SW 1271 (cell line): ENCODE measurements around the gene PRPF39.
"Not testable (repeated sequence)": the region's sequence is repeated elsewhere in the genome, so short reads cannot be mapped to it uniquely, and the experiment has no call there.

Experiments
- DNase-seq, 2 experiments: peaks; one replicate each; lab custom pipeline; 2025; lab: John Stamatoyannopoulos, UW

The PRPF39 gene, protein sequence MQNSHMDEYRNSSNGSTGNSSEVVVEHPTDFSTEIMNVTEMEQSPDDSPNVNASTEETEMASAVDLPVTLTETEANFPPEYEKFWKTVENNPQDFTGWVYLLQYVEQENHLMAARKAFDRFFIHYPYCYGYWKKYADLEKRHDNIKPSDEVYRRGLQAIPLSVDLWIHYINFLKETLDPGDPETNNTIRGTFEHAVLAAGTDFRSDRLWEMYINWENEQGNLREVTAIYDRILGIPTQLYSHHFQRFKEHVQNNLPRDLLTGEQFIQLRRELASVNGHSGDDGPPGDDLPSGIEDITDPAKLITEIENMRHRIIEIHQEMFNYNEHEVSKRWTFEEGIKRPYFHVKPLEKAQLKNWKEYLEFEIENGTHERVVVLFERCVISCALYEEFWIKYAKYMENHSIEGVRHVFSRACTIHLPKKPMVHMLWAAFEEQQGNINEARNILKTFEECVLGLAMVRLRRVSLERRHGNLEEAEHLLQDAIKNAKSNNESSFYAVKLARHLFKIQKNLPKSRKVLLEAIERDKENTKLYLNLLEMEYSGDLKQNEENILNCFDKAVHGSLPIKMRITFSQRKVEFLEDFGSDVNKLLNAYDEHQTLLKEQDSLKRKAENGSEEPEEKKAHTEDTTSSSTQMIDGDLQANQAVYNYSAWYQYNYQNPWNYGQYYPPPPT

DNA sequence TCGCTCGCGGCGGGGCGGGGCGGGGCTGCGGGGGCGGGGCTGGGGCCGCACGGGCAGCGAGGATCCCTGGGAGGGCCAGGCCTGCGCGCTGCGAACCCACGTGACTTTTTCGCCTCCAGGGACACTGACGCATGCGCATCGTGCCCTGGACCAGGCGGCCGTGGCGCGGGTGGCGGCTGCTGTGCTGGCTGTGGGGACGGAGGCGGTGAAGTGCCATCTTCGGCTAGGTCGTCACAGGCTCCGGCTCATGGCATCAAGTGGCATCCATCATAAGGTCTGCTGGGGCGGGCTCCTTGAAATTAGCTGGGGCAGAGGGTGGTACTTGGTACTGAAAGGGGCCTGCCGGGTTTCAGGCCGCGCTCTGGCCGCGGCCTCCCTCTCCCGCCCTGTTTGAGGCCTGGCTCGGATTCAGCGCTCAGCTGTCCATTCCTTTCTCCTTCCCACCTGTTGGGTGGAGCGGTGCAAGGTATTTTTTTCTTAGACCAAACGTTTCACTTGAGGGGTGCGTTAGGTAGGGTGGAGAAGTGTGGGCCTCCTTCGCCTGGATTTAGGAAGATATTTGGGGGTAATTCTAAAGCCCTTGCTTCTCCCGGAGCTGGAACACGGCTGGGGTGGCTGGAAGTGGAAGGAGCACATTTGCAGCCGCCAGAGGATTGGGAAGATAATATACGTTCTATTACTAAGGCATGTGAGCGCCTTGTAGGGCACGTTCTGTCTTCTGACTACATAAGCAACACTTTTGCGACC is at the start of gene PRPF39:
PRPF39 (plus strand) TSS at position 141 of the 747 bp plus-strand sequence. CDS start 11,124 bp downstream, outside the sequence.
- peak; percentile 81 to 89 for DNase-seq

- no peak for DNase-seq
Observed at GRCh38 chr14:45034730-45035129, 49.2 kb upstream of the PRPF39 start.

DNA sequence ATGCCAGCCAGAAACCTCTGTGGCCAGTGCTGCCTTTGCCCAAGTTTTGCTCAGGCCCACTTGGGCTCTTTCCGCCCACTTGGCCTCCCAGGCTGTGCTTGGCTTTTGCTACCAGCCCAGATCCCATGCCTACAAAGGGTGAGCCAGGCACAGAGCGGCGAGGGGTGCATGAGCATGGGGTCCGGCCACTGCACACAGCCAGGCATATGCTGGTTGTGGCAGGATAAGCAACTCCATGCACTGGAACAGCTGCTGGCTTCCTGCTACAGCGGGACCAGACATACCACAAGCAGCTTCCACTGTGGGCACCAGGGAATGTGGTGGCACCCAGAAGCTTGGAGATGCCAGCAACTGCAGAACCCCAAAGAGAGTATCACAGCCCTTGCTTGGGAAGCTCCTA is 45.7 kb upstream of the PRPF39 start:
- no peak for DNase-seq

DNA sequence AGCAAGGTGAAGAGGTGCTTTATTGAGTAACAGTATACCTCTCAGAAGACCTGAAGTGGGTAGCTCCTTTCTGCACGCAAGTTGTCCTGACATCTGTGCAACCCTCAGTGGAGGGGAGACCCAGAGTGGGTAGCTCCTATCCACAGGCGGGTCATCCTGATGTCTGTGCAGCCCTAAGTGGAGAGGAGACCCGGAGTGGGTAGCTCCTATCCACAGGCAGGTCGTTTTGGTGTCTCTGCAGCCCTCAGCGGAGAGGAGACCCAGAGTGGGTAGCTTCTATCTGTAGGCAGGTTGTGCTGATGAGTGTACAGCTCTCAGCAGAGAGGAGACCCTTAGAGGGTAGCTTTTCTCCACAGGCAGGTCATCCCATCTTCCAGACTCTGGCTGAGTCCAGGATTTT is 45.1 kb upstream of the PRPF39 start:
- no peak for DNase-seq

DNA sequence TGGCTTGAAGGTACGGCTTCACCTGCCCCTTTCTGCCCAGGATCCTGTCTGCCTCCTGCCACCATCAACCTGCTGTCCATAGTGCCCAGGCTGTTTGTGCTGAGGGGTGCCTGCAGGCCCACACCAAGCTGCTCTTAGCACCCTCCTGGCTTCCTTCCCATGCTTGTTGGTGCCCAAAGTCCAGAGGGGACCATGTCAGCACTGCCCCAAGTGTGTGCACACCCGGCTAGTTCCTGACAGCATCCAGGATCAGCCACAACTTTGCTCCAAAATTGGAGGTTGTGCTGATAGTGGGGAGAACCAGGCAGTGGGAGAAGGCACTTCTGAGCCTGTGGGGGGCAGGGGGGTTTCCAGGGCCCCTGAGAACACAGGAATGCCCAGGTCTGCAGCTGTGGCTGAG is 44.5 kb upstream of the PRPF39 start:
- no peak for DNase-seq

- DNase-seq: no peak
Observed at GRCh38 chr14:45041641-45042040, 42.3 kb upstream of the PRPF39 start.

- no peak for DNase-seq
Observed at GRCh38 chr14:45044638-45045037, 39.3 kb upstream of the PRPF39 start.

DNA sequence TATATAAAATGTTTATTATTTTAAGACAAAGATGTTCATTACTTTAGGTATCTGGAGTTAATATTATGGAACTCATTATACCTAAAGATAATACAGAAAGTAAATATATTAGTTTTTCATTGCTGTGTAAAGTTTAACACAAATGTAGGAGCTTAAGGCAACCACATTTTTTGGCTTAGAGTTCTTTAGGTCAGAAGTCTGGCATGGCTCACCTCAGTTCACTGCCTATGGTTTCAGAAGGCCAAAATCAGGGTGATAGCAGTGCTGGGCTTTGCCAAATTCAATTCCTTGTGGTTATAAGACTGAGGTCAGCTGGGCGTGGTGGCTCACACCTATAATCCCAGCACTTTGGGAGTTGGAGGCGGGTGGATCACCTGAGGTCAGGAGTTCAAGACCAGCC is 35.5 kb upstream of the PRPF39 start:
- no peak for DNase-seq

DNA sequence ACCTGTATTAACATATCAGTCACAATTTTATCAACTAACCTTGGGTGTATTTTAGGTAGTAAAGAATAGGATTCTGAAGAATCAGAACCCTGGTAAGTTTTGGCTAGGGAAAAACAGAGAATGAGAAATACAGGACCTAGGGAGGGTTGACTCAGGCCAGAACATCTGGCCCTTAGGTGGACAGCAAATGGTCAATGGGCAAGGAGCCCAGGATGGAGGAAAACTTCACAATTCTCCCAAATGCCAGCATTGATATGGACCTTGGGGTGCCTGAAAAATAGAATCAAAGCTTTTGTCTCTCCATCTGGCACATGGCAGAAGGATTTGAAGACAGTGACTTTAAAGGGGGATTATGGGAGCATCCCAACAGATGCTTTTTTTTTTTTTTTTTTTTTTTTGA is 32.7 kb upstream of the PRPF39 start:
- no peak for DNase-seq

DNA sequence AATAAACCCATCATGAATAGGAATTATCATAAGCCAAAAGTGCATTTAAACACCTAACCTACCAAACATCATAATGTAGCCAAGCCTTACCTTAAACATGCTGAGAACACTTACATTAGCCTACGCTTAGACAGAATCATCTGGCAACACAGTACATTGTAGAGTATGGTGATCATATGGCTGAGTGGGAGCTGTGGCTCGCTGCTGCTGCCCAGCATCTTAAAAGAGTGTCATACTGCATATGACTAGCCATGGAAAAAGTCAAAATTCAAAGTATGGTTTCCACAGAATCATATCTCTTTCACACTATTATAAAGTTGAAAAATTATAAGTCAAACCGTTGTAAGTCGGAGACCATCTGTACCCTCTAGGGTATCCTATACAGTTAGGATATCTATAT is 32.0 kb upstream of the PRPF39 start:
- DNase-seq: no peak

DNA sequence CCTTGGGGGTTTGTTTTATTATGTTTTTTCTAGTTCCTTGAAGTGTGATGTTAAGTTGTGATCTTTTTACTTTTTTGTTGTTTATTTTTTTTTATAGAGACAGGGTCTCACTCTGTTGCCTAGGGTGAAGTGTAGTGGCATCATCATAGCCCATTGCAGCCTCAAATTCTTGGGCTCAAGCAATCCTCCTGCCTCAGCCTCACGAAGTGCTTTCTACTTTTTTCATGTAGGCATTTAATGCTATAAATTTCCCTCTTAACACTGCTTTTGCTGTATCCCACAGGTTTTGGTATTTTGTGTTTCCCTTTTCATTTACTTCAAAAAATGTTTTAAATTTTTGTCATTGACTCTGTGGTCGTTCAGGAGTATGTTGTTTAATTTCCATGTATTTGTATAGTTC is 26.6 kb upstream of the PRPF39 start:
- DNase-seq: no peak

- no peak for DNase-seq
Observed at GRCh38 chr14:45057881-45058364, 26.0 kb upstream of the PRPF39 start.

- DNase-seq: no peak
Observed at GRCh38 chr14:45060551-45060950, 23.4 kb upstream of the PRPF39 start.

GRCh38 chr14:45065540-45065939 is 18.4 kb upstream of the PRPF39 start:
- DNase-seq: no peak

- DNase-seq: no peak
Observed at GRCh38 chr14:45065956-45066355, 18.0 kb upstream of the PRPF39 start.

- no peak for DNase-seq
Observed at GRCh38 chr14:45066667-45067066, 17.2 kb upstream of the PRPF39 start.

GRCh38 chr14:45068396-45068795 is 15.5 kb upstream of the PRPF39 start:
- DNase-seq: no peak

DNA sequence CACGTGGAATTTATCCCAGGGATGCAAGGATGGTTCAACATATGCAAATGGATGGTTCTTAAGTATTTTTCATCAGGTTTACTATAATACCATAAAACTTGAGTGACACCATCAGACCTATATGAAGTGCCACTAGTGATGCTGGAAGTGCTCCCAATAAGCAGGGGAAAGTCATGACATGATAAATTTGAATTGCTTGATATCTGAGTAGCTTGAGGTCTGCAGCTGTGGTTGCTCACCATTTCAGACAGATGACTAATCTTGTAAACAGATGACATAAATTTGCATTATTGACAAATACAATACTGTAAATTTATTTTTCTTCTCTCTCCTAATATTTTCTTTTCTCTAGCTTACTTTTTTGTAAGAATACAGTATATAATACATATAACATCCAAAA is 13.7 kb upstream of the PRPF39 start:
- DNase-seq: no peak

- no peak for DNase-seq
Observed at GRCh38 chr14:45072126-45072525, 11.8 kb upstream of the PRPF39 start.

DNA sequence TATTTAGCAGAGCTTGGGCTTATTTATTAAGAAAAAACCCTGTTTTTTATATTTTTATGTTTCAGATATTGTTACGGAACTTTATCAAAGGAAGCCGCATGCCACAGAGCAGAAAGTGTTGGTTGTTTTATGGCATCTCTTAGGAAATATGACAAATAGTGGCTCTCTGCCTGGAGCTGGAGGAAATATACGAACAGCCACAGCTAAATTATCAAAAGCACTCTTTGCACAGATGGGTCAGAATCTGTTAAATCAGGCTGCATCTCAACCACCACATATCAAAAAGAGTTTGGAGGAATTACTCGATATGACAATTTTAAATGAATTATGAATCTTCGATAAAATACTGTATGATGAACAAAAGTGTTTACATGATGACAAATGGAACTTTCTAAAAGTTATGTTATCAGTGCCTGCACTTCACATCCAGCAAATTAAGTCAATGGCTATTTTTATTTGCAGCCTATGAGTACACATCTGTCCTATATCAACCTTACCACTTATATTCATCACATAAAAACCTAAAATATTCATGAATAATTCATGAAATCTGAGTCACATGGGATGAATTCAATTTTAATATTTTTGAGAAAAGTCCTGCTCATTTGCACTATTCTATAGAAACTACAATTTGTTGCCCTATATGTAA is 10.6 kb upstream of the PRPF39 start:
- DNase-seq: no peak

- no peak for DNase-seq
Observed at GRCh38 chr14:45078323-45078722, 5.6 kb upstream of the PRPF39 start.

GRCh38 chr14:45080416-45080968 is 3.4 kb upstream of the PRPF39 start:
- DNase-seq: not testable (repeated sequence)
